ENCODE measurements around the gene OR51B6. TPM values are rescaled to one million over a fixed set of nuclear protein-coding genes. Genes with fewer than 3 reads are reported as not detected.
"Not testable (repeated sequence)": the region's sequence is repeated elsewhere in the genome, so short reads cannot be mapped to it uniquely, and the experiment has no call there.

OR51B6 gene
- total and polyA plus RNA-seq, 2 donors (not counting 3 experiments of a cell fraction or from before 2014, with no cell fraction given): not detected

DNA sequence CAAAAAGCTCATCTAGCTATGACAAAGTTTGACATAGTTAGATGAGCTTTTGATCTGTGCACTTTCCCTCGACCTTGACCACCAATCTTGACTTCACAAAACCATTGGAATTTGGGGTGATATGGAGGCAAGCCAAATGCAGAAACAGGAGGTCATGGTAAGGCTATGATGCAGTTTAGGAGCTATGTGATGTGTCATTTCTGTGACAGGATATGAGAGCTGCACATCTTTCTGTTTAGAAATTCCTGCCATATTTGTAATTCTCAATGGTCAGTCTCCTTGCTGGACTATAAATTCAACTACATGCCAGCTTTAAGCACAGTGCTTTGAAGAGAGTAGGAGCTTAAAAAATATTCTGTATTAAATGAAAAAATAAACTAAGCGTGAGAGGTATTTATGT lies 12.9 kb downstream of the OR51B6 start:
- intact Hi-C loops (cut with micrococcal nuclease) (no loop called here), dilution Hi-C loops (cut with MboI; ENCODE audit: extremely low pct_ligation_motif_present, low sequenced_read_pairs) (no loop called here)
- Histone ChIP-seq H3K4me2 (ENCODE audit: insufficient read depth, low read length) (no peak overlapping the region), H3K27me3 (ENCODE audit: control insufficient read depth in 2 of 2, insufficient read depth in 2 of 2, low read length in 2 of 2) (no peaks in the 10 kb centered on the region), H3K9me1 (replicated peaks; ENCODE audit: control insufficient read depth, extremely low read depth, insufficient read depth, low read length) (no peaks in the 10 kb centered on the region), H3K9ac (replicated peaks; ENCODE audit: extremely low read depth, insufficient read depth, low read length) (no peak overlapping the region), H2AFZ (ENCODE audit: low read depth, low read length) (no peak overlapping the region), H3K4me1 (ENCODE audit: control insufficient read depth, extremely low read depth, insufficient read depth, low read length) (peaks cover 32% of the 10 kb centered on the region), H4K20me1 (replicated peaks; ENCODE audit: control insufficient read depth, extremely low read depth, insufficient read depth, low read length) (no peaks in the 10 kb centered on the region), H3K36me3 (ENCODE audit: control insufficient read depth in 2 of 2, extremely low read depth in 1 of 2, insufficient read depth in 2 of 2, low read length in 2 of 2) (no peaks in the 10 kb centered on the region), H3K79me2 (ENCODE audit: control insufficient read depth, insufficient read depth, low read length) (no peaks in the 10 kb centered on the region), H3K27ac (ENCODE audit: insufficient read depth, low read depth, low read length) (peak overlapping the region; percentile 58), H3K9me3 (replicated peaks; ENCODE audit: control insufficient read depth, insufficient read depth, low read length) (no peaks in the 10 kb centered on the region), H3K4me3 (replicated peaks in 1 of 3; ENCODE audit: insufficient read depth in 1 of 3, low read depth in 1 of 3, low read length in 3 of 3) (no peak overlapping the region)
- FAIRE-seq: peak; percentile 61
- BruUV-seq (replicated peaks): no TSS peak
- ChIA-PET CTCF (interaction anchor here (0.8 to 2.0 kb wide), 7 partner anchors 18 to 1177 kb away, joined by 3 to 8 read pairs (median 4); no protein-coding TSS in a partner anchor), POLR2A (no interaction called here)
- TF ChIP-seq JUN (IDR thresholded peaks at IDR 0.05; ENCODE audit: borderline replicate concordance, insufficient read depth, insufficient read length, low read depth) (peak; percentile 65), EZH2 (IDR thresholded peaks at IDR 0.05; ENCODE audit: borderline replicate concordance, low read depth, low read length, severe bottlenecking) (no peak), POLR2AphosphoS5 (IDR thresholded peaks at IDR 0.05; ENCODE audit: insufficient read depth, low read depth, low read length) (peak; percentile 60), FOS (IDR thresholded peaks at IDR 0.05; ENCODE audit: borderline replicate concordance, insufficient read depth, low read length) (peak; percentile 82), GATA2 (IDR thresholded peaks at IDR 0.05; ENCODE audit: insufficient read depth, insufficient read length, low read depth, low read length) (peak; percentile 70)
- peak; percentile 43 for DNase-seq (ENCODE audit: low read depth, low spot score)

DNA sequence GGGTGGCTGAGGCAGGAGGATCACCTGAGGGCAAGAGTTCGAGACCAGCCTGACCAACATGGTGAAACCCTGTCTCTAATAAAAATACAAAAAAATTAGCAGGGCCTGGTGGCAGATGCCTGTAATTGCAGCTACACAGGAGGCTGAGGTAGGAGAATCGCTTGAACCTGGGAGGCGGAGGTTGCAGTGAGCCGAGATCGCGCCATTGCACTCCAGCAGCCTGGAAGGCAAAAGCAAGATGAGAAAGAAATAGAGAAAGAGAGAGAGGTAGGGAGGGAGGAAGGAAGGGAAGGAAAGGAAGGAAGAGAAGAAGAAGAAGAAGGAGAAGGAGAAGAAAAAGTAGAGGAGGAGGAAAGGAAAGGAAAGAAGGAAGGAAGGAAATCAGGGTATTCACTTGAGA lies 15.1 kb downstream of the OR51B6 start:
- H3K79me2 ChIP-seq (ENCODE audit: control insufficient read depth, insufficient read depth, low read length); FAIRE-seq; H2AFZ ChIP-seq (ENCODE audit: low read depth, low read length); H3K9ac ChIP-seq (replicated peaks; ENCODE audit: extremely low read depth, insufficient read depth, low read length); intact Hi-C loops (cut with micrococcal nuclease); H3K9me3 ChIP-seq (replicated peaks; ENCODE audit: control insufficient read depth, insufficient read depth, low read length); CTCF ChIA-PET; H3K4me2 ChIP-seq (ENCODE audit: insufficient read depth, low read length); H3K9me1 ChIP-seq (replicated peaks; ENCODE audit: control insufficient read depth, extremely low read depth, insufficient read depth, low read length); dilution Hi-C loops (cut with MboI; ENCODE audit: extremely low pct_ligation_motif_present, low sequenced_read_pairs); POLR2A ChIA-PET; H3K27me3 ChIP-seq (ENCODE audit: control insufficient read depth in 2 of 2, insufficient read depth in 2 of 2, low read length in 2 of 2); BruUV-seq (replicated peaks); DNase-seq (ENCODE audit: low read depth, low spot score); H4K20me1 ChIP-seq (replicated peaks; ENCODE audit: control insufficient read depth, extremely low read depth, insufficient read depth, low read length); H3K4me3 ChIP-seq (replicated peaks in 1 of 3; ENCODE audit: insufficient read depth in 1 of 3, low read depth in 1 of 3, low read length in 3 of 3); H3K36me3 ChIP-seq (ENCODE audit: control insufficient read depth in 2 of 2, extremely low read depth in 1 of 2, insufficient read depth in 2 of 2, low read length in 2 of 2): not testable (repeated sequence)
- Histone ChIP-seq H3K27ac (ENCODE audit: insufficient read depth, low read depth, low read length) (peak overlapping the region; percentile 69), H3K4me1 (ENCODE audit: control insufficient read depth, extremely low read depth, insufficient read depth, low read length) (peaks cover 32% of the 10 kb centered on the region)
